NCI-H2227 treated with DMSO at 0.1 percent for 48 hours (cell line): ENCODE data around the gene EHD2.
"Not testable (repeated sequence)": the region's sequence is repeated elsewhere in the genome, so short reads cannot be mapped to it uniquely, and the experiment has no call there.

ENCODE experiments used
- DNase-seq: peaks from one replicate; lab custom pipeline; 2025; lab: John Stamatoyannopoulos, UW

Gene EHD2

GRCh38 chr19:47768604-47769003 lies 55.4 kb downstream of the EHD2 start:
- DNase-seq, result no peak

- no peak for DNase-seq
Observed at GRCh38 chr19:47769534-47769933, 56.3 kb downstream of the EHD2 start.

GRCh38 chr19:47771291-47771690 lies 58.1 kb downstream of the EHD2 start:
- not testable (repeated sequence) for DNase-seq

GRCh38 chr19:47776568-47776967 lies 63.3 kb downstream of the EHD2 start:
- no peak for DNase-seq

GRCh38 chr19:47777245-47778048 lies 64.2 kb downstream of the EHD2 start:
- not testable (repeated sequence) for DNase-seq

GRCh38 chr19:47778049-47778953 lies 65.1 kb downstream of the EHD2 start, which contains the start of gene SELENOW:
TSS of gene SELENOW (plus strand) at chr19:47778703. CDS start at chr19:47778786, 83 bp downstream.
- peak; percentile 77 for DNase-seq

GRCh38 chr19:47778954-47779351 lies 65.7 kb downstream of the EHD2 start:
- DNase-seq, result no peak

- no peak for DNase-seq
Observed at GRCh38 chr19:47779524-47780214, 66.4 kb downstream of the EHD2 start.

GRCh38 chr19:47780215-47780551 lies 67.0 kb downstream of the EHD2 start:
- DNase-seq, result no peak

GRCh38 chr19:47781590-47782262 lies 68.5 kb downstream of the EHD2 start:
- DNase-seq, result no peak

- no peak for DNase-seq
Observed at GRCh38 chr19:47786566-47786965, 73.3 kb downstream of the EHD2 start.

- not testable (repeated sequence) for DNase-seq
Observed at GRCh38 chr19:47787307-47787706, 74.1 kb downstream of the EHD2 start.

GRCh38 chr19:47789811-47790210 lies 76.6 kb downstream of the EHD2 start:
- DNase-seq, result not testable (repeated sequence)

GRCh38 chr19:47790398-47790814 lies 77.2 kb downstream of the EHD2 start:
- DNase-seq, result no peak

GRCh38 chr19:47792616-47793015 lies 79.4 kb downstream of the EHD2 start:
- DNase-seq, result no peak
